HepG2 (cell line): ENCODE measurements around the gene NRSN2. TPM values are rescaled to one million over a fixed set of nuclear protein-coding genes. Genes with fewer than 3 reads are reported as not detected.

Experiments
- ARNT2 ChIP-seq: sonication (generic); formaldehyde crosslinking; IDR thresholded peaks from 2 replicates; pipeline ENCODE4 v1.8.0; 2022; ENCODE audit warnings: mild to moderate bottlenecking, low read depth, missing genetic modification reagents, moderate library complexity
- CENPT ChIP-seq: sonication (generic); formaldehyde crosslinking; IDR thresholded peaks from 2 replicates; pipeline ENCODE4 v1.8.0; 2022; ENCODE audit warnings: low read depth, mild to moderate bottlenecking, moderate library complexity, missing genetic modification reagents
- DMAP1 ChIP-seq: IDR thresholded peaks from 2 replicates; pipeline ENCODE4 v1.6.1; 2016
- GABPB1 ChIP-seq: IDR thresholded peaks from 2 replicates; pipeline ENCODE4 v1.6.1; 2016; ENCODE audit warnings: mild to moderate bottlenecking, missing genetic modification reagents, moderate library complexity, missing compliant biosample characterization
- HDAC2 ChIP-seq: sonication (generic); formaldehyde crosslinking; IDR thresholded peaks from 2 replicates; pipeline ENCODE4 v1.4.0; 2020; ENCODE audit warnings: missing genetic modification reagents
- MED8 ChIP-seq: sonication (generic); formaldehyde crosslinking; IDR thresholded peaks from 2 replicates; pipeline ENCODE4 v1.8.1; 2023; ENCODE audit warnings: mild to moderate bottlenecking, missing genetic modification reagents; ENCODE audit not compliant: insufficient replicate concordance
- ONECUT2 ChIP-seq: sonication (generic); formaldehyde crosslinking; IDR thresholded peaks from 2 replicates; pipeline ENCODE4 v1.4.0; 2020; ENCODE audit warnings: missing genetic modification reagents
- PAWR ChIP-seq: sonication (generic); formaldehyde crosslinking; IDR thresholded peaks from 2 replicates; pipeline ENCODE4 v1.4.0; 2020; ENCODE audit warnings: missing genetic modification reagents, mild to moderate bottlenecking, borderline replicate concordance
- PHF8 ChIP-seq: sonication (generic); formaldehyde crosslinking; IDR thresholded peaks from 2 replicates; pipeline ENCODE4 v1.5.0; 2020; ENCODE audit warnings: missing genetic modification reagents
- RBFOX2 ChIP-seq: fragments of 200-400 bp; formaldehyde crosslinking; IDR thresholded peaks from 2 replicates; pipeline ENCODE4 v1.6.1; 2017; ENCODE audit warnings: low read depth, mild to moderate bottlenecking, low read length
- SIX4 ChIP-seq: sonication (generic); formaldehyde crosslinking; IDR thresholded peaks from 2 replicates; pipeline ENCODE4 v1.4.0; 2020; ENCODE audit warnings: missing genetic modification reagents
- TMF1 ChIP-seq: sonication (generic); formaldehyde crosslinking; IDR thresholded peaks from 2 replicates; pipeline ENCODE4 v1.8.1; 2022; ENCODE audit warnings: low read depth, missing genetic modification reagents
- XRCC5 ChIP-seq: fragments of 200-400 bp; formaldehyde crosslinking; optimal IDR thresholded peaks from 2 replicates; pipeline ENCODE3; 2017; ENCODE audit warnings: mild to moderate bottlenecking, low read length
- YY1 ChIP-seq: IDR thresholded peaks from 2 replicates; pipeline ENCODE4 v1.6.1; 2011; ENCODE audit warnings: low read length, low read depth, moderate library complexity, mild to moderate bottlenecking; ENCODE audit not compliant: insufficient read depth, insufficient replicate concordance
- ZNF18 ChIP-seq: sonication (generic); formaldehyde crosslinking; IDR thresholded peaks from 2 replicates; pipeline ENCODE4 v1.8.0; 2022; ENCODE audit warnings: mild to moderate bottlenecking, missing genetic modification reagents; ENCODE audit not compliant: insufficient replicate concordance
- polyA plus RNA-seq, 8 experiments: library from polyadenylated mRNA; depleted of rRNA in 3 of 8; stranded (reverse) in 7 of 8; unstranded in 1 of 8; fragments of >200 nt; fragmentation: Illumina TruSeq in 4 of 8; extraction: Trizol in 4 of 8; gene quantifications; 2 replicates each; pipeline versions ENCODE4 v1.2.1 to v1.2.3, GENCODE V29; 2011 to 2016; ENCODE audit warnings: low read depth in 4 of 8, missing spikeins in 1 of 8, mixed read lengths in 1 of 8; ENCODE audit not compliant: insufficient read depth in 1 of 8
- total RNA-seq, 5 experiments: library from RNA; depleted of rRNA; stranded (reverse); fragments of >200 nt; fragmentation: Illumina TruSeq; extraction: Trizol; gene quantifications; 2 replicates each; pipeline ENCODE4 v1.2.3, GENCODE V29; 2016; ENCODE audit warnings: low read depth in 1 of 5
- TF ChIP-seq, protein P1 (sequence below): sonication (generic); formaldehyde crosslinking; IDR thresholded peaks from 2 replicates; pipeline ENCODE4 v1.5.0; 2020; ENCODE audit warnings: mild to moderate bottlenecking, missing genetic modification reagents, borderline replicate concordance

NRSN2 gene
- total and polyA plus RNA-seq, 2 of the 13 experiments (the other 11 are each of a cell fraction or from before 2014, with no cell fraction given): 32.3 to 49.4 TPM

DNA sequence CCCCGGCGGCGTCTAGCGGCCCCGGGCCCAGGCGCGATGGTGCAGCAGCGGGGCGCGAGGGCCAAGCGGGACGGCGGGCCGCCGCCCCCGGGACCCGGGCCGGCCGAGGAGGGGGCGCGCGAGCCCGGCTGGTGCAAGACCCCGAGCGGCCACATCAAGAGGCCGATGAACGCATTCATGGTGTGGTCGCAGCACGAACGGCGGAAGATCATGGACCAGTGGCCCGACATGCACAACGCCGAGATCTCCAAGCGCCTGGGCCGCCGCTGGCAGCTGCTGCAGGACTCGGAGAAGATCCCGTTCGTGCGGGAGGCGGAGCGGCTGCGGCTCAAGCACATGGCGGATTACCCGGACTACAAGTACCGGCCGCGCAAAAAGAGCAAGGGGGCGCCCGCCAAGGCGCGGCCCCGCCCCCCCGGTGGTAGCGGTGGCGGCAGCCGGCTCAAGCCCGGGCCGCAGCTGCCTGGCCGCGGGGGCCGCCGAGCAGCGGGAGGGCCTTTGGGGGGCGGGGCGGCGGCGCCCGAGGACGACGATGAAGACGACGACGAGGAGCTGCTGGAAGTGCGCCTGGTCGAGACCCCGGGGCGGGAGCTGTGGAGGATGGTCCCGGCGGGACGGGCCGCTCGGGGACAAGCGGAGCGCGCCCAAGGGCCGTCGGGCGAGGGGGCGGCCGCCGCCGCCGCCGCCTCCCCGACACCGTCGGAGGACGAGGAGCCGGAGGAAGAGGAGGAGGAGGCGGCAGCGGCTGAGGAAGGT is 20.8 kb upstream of the NRSN2 start (continued):
- TF ChIP-seq, protein P1, sequence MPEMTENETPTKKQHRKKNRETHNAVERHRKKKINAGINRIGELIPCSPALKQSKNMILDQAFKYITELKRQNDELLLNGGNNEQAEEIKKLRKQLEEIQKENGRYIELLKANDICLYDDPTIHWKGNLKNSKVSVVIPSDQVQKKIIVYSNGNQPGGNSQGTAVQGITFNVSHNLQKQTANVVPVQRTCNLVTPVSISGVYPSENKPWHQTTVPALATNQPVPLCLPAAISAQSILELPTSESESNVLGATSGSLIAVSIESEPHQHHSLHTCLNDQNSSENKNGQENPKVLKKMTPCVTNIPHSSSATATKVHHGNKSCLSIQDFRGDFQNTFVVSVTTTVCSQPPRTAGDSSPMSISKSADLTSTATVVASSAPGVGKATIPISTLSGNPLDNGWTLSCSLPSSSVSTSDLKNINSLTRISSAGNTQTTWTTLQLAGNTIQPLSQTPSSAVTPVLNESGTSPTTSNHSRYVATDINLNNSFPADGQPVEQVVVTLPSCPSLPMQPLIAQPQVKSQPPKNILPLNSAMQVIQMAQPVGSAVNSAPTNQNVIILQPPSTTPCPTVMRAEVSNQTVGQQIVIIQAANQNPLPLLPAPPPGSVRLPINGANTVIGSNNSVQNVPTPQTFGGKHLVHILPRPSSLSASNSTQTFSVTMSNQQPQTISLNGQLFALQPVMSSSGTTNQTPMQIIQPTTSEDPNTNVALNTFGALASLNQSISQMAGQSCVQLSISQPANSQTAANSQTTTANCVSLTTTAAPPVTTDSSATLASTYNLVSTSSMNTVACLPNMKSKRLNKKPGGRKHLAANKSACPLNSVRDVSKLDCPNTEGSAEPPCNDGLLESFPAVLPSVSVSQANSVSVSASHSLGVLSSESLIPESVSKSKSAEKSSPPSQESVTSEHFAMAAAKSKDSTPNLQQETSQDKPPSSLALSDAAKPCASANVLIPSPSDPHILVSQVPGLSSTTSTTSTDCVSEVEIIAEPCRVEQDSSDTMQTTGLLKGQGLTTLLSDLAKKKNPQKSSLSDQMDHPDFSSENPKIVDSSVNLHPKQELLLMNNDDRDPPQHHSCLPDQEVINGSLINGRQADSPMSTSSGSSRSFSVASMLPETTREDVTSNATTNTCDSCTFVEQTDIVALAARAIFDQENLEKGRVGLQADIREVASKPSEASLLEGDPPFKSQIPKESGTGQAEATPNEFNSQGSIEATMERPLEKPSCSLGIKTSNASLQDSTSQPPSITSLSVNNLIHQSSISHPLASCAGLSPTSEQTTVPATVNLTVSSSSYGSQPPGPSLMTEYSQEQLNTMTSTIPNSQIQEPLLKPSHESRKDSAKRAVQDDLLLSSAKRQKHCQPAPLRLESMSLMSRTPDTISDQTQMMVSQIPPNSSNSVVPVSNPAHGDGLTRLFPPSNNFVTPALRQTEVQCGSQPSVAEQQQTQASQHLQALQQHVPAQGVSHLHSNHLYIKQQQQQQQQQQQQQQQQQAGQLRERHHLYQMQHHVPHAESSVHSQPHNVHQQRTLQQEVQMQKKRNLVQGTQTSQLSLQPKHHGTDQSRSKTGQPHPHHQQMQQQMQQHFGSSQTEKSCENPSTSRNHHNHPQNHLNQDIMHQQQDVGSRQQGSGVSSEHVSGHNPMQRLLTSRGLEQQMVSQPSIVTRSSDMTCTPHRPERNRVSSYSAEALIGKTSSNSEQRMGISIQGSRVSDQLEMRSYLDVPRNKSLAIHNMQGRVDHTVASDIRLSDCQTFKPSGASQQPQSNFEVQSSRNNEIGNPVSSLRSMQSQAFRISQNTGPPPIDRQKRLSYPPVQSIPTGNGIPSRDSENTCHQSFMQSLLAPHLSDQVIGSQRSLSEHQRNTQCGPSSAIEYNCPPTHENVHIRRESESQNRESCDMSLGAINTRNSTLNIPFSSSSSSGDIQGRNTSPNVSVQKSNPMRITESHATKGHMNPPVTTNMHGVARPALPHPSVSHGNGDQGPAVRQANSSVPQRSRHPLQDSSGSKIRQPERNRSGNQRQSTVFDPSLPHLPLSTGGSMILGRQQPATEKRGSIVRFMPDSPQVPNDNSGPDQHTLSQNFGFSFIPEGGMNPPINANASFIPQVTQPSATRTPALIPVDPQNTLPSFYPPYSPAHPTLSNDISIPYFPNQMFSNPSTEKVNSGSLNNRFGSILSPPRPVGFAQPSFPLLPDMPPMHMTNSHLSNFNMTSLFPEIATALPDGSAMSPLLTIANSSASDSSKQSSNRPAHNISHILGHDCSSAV (CRISPR knock-in tag): 0 out of 2 replicates have a peak, but pooled peaks have one; percentile 26
- TF ChIP-seq MED8 (peak; percentile 83), ZNF18 (CRISPR knock-in tag) (peak; percentile 73), ONECUT2 (CRISPR knock-in tag) (no peak), YY1 (peak; percentile 66), XRCC5 (peak; percentile 2), DMAP1 (CRISPR knock-in tag) (peak; percentile 67; the same call in 1 of the 2 replicates), CENPT (CRISPR knock-in tag) (peak; percentile 88; the same call in 1 of the 2 replicates), ARNT2 (CRISPR knock-in tag) (peak; percentile 4; the same call in 1 of the 2 replicates), PAWR (CRISPR knock-in tag) (0 out of 2 replicates have a peak, but pooled peaks have one; percentile 56), SIX4 (CRISPR knock-in tag) (no peak), RBFOX2 (peak; percentile 41; the same call in 1 of the 2 replicates), PHF8 (CRISPR knock-in tag) (peak; percentile 61), GABPB1 (CRISPR knock-in tag) (peak; percentile 31), HDAC2 (CRISPR knock-in tag) (0 out of 2 replicates have a peak, but pooled peaks have one; percentile 7), TMF1 (CRISPR knock-in tag) (peak; percentile 24; the same call in 1 of the 2 replicates)
